Measurements from ENCODE around the gene INO80E. TPM values are rescaled to one million over a fixed set of nuclear protein-coding genes. Genes with fewer than 3 reads are reported as not detected.

Gene INO80E
- total and polyA plus RNA-seq, 10 donors = 47.9 to 93.3 (median 71.7) TPM

DNA sequence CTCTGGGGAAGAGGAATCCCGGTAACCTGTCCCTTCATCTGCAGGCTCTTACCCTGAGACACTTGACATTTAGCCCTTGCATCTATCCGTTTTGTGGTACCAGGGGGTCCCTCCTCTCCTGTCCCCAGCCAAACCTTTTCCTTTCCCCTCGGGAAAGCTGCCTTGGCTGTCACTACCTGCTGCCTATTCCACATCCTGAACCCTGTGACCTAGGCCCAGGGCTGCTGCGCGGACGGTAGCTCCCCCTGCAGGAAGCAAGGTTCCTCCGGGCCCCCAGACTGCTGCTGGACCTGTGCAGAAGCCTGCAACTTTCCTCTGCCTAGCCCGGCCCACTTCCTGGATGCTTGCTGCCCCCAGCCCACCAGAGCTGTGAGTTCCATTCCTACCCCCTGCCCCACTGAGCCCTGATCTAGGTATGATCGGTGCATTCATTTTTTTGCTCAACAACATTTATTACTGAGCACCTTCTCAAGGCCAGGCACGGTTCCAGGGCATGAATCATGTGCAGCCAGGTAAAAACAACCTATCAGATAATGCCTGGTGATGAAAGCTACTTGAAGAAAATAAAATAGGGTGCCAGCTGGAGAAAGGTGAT lies 59.0 kb downstream of the INO80E start:
- H3K4me1 ChIP-seq = peaks cover 6 to 37% (median 20%) of the 10 kb centered on the region in 6 donors
- H3K4me3 ChIP-seq = no peak overlapping the region
- no peaks in the 10 kb centered on the region for H3K36me3 ChIP-seq
- H3K27ac ChIP-seq = no peak overlapping the region
- intact Hi-C loops (cut with DNase I; ENCODE audit: low total_unique reads) = no loop called here
- TF ChIP-seq POLR2AphosphoS5 (IDR thresholded peaks at IDR 0.05) = no peak
- TF ChIP-seq, protein P1, sequence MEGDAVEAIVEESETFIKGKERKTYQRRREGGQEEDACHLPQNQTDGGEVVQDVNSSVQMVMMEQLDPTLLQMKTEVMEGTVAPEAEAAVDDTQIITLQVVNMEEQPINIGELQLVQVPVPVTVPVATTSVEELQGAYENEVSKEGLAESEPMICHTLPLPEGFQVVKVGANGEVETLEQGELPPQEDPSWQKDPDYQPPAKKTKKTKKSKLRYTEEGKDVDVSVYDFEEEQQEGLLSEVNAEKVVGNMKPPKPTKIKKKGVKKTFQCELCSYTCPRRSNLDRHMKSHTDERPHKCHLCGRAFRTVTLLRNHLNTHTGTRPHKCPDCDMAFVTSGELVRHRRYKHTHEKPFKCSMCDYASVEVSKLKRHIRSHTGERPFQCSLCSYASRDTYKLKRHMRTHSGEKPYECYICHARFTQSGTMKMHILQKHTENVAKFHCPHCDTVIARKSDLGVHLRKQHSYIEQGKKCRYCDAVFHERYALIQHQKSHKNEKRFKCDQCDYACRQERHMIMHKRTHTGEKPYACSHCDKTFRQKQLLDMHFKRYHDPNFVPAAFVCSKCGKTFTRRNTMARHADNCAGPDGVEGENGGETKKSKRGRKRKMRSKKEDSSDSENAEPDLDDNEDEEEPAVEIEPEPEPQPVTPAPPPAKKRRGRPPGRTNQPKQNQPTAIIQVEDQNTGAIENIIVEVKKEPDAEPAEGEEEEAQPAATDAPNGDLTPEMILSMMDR (IDR thresholded peaks at IDR 0.05 in 8 of 11, conservative IDR thresholded peaks at IDR 0.05 in 3 of 11) = peak in 9 of 11 experiments; percentile 14 to 61 (median 34)
- WGBS, 5 donors = 32 to 48% (median 38%) methylated on average over 7 to 10 of the region's 10 CpGs
- peak; percentile 81 for DNase-seq
- no peaks in the 10 kb centered on the region for H3K27me3 ChIP-seq (replicated peaks in 1 of 7)
- H3K9me3 ChIP-seq = no peaks in the 10 kb centered on the region

Other genes with a start within 250 kb of the INO80E start
- gene ZG16, start 218.0 kb upstream of the INO80E start, total RNA-seq = not detected
- under 1 TPM in 2 of 3 donors, not detected in 1; 0.06 to 0.07 TPM for gene ZG16, start 218.0 kb upstream of the INO80E start, polyA plus RNA-seq
- 10 to 100 TPM; 26.6 to 45.1 (median 36.2) TPM for gene KIF22, start 205.5 kb upstream of the INO80E start, total RNA-seq
- gene KIF22, start 205.5 kb upstream of the INO80E start, polyA plus RNA-seq = 10 to 100 TPM; 47.4 to 59.2 (median 56.4) TPM
- 100 to 1,000 TPM in 4 of 7 donors, 10 to 100 TPM in 3; 82.7 to 157 (median 125) TPM for gene MAZ, start 189.7 kb upstream of the INO80E start, total RNA-seq
- gene MAZ, start 189.7 kb upstream of the INO80E start, polyA plus RNA-seq = 100 to 1,000 TPM in 2 of 3 donors, 10 to 100 TPM in 1; 92.2 to 145 (median 100) TPM
- 1 to 10 TPM in 2 of 7 donors, under 1 TPM in 3, not detected in 2; 0.29 to 2.1 (median 0.77) TPM for gene PRRT2, start 184.0 kb upstream of the INO80E start, total RNA-seq
- under 1 TPM; 0.15 to 0.67 (median 0.22) TPM for gene PRRT2, start 184.0 kb upstream of the INO80E start, polyA plus RNA-seq
- gene PAGR1, start 180.1 kb upstream of the INO80E start, total RNA-seq = 10 to 100 TPM; 17.3 to 43.9 (median 23.6) TPM
- 10 to 100 TPM; 28.8 to 46.4 (median 37.9) TPM for gene PAGR1, start 180.1 kb upstream of the INO80E start, polyA plus RNA-seq
- gene MVP, start 175.8 kb upstream of the INO80E start, total RNA-seq = 100 to 1,000 TPM; 103 to 200 (median 160) TPM
- gene MVP, start 175.8 kb upstream of the INO80E start, polyA plus RNA-seq = 100 to 1,000 TPM in 1 of 3 donors, 10 to 100 TPM in 2; 72.3 to 153 (median 90.9) TPM
- gene CDIPT, start 133.0 kb upstream of the INO80E start, total RNA-seq = 10 to 100 TPM; 50.2 to 81.2 (median 68.9) TPM
- 10 to 100 TPM; 43.7 to 67.1 (median 53.1) TPM for gene CDIPT, start 133.0 kb upstream of the INO80E start, polyA plus RNA-seq
- gene SEZ6L2, start 96.7 kb upstream of the INO80E start, total RNA-seq = 1 to 10 TPM; 1.9 to 4.1 (median 2.7) TPM
- gene SEZ6L2, start 96.7 kb upstream of the INO80E start, polyA plus RNA-seq = 1 to 10 TPM in 1 of 3 donors, under 1 TPM in 2; 0.35 to 1.4 (median 0.54) TPM
- gene ASPHD1, start 95.8 kb upstream of the INO80E start, total RNA-seq = under 1 TPM in 3 of 7 donors, not detected in 4; 0.51 to 0.87 (median 0.66) TPM
- gene ASPHD1, start 95.8 kb upstream of the INO80E start, polyA plus RNA-seq = 1 to 10 TPM in 1 of 3 donors, under 1 TPM in 2; 0.28 to 1.6 (median 0.99) TPM
- 10 to 100 TPM; 20.7 to 59.3 (median 34.7) TPM for gene KCTD13, start 70.0 kb upstream of the INO80E start, total RNA-seq
- gene KCTD13, start 70.0 kb upstream of the INO80E start, polyA plus RNA-seq = 10 to 100 TPM; 11.2 to 18.9 (median 15.3) TPM
- 100 to 1,000 TPM in 5 of 7 donors, 10 to 100 TPM in 2; 89.3 to 135 (median 107) TPM for gene TMEM219, start 34.2 kb upstream of the INO80E start, total RNA-seq
- 100 to 1,000 TPM; 144 to 191 (median 155) TPM for gene TMEM219, start 34.2 kb upstream of the INO80E start, polyA plus RNA-seq
- gene TAOK2, start 22.4 kb upstream of the INO80E start, total RNA-seq = 10 to 100 TPM; 60.0 to 96.5 (median 78.6) TPM
- 10 to 100 TPM; 13.2 to 52.0 (median 18.5) TPM for gene TAOK2, start 22.4 kb upstream of the INO80E start, polyA plus RNA-seq
- 10 to 100 TPM in 6 of 7 donors, 1 to 10 TPM in 1; 10.0 to 17.7 (median 13.4) TPM for gene HIRIP3, start 624 bp upstream of the INO80E start, total RNA-seq
- gene HIRIP3, start 624 bp upstream of the INO80E start, polyA plus RNA-seq = 10 to 100 TPM; 12.5 to 16.1 (median 15.5) TPM
- gene DOC2A, start 14.8 kb downstream of the INO80E start, total RNA-seq = 1 to 10 TPM in 6 of 7 donors, under 1 TPM in 1; 0.74 to 4.2 (median 2.5) TPM
- gene DOC2A, start 14.8 kb downstream of the INO80E start, polyA plus RNA-seq = 1 to 10 TPM; 2.0 to 4.8 (median 2.3) TPM
- gene C16orf92, start 27.0 kb downstream of the INO80E start, total RNA-seq = not detected
- not detected for gene C16orf92, start 27.0 kb downstream of the INO80E start, polyA plus RNA-seq
- not detected for gene TLCD3B, start 35.0 kb downstream of the INO80E start, total RNA-seq
- gene TLCD3B, start 35.0 kb downstream of the INO80E start, polyA plus RNA-seq = under 1 TPM in 2 of 3 donors, not detected in 1; 0.09 to 0.10 TPM
- 100 to 1,000 TPM; 579 to 880 (median 622) TPM for gene ALDOA, start 69.5 kb downstream of the INO80E start, total RNA-seq
- gene ALDOA, start 69.5 kb downstream of the INO80E start, polyA plus RNA-seq = 100 to 1,000 TPM; 424 to 551 (median 496) TPM
- gene PPP4C, start 79.8 kb downstream of the INO80E start, total RNA-seq = 10 to 100 TPM; 43.9 to 88.6 (median 74.8) TPM
- 100 to 1,000 TPM in 1 of 3 donors, 10 to 100 TPM in 2; 73.0 to 128 (median 91.1) TPM for gene PPP4C, start 79.8 kb downstream of the INO80E start, polyA plus RNA-seq
- 1 to 10 TPM in 5 of 7 donors, under 1 TPM in 1, not detected in 1; 0.66 to 3.4 (median 2.2) TPM for gene TBX6, start 95.7 kb downstream of the INO80E start, total RNA-seq
- 1 to 10 TPM; 1.4 to 2.2 (median 1.6) TPM for gene TBX6, start 95.7 kb downstream of the INO80E start, polyA plus RNA-seq
- 100 to 1,000 TPM; 108 to 208 (median 127) TPM for gene YPEL3, start 100.0 kb downstream of the INO80E start, total RNA-seq
- gene YPEL3, start 100.0 kb downstream of the INO80E start, polyA plus RNA-seq = 100 to 1,000 TPM; 152 to 234 (median 223) TPM
- gene GDPD3, start 117.3 kb downstream of the INO80E start, total RNA-seq = 10 to 100 TPM in 4 of 7 donors, 1 to 10 TPM in 3; 4.3 to 15.2 (median 10.2) TPM
- 10 to 100 TPM in 2 of 3 donors, 1 to 10 TPM in 1; 5.1 to 18.0 (median 14.5) TPM for gene GDPD3, start 117.3 kb downstream of the INO80E start, polyA plus RNA-seq
- gene MAPK3, start 127.0 kb downstream of the INO80E start, total RNA-seq = 100 to 1,000 TPM in 1 of 7 donors, 10 to 100 TPM in 6; 42.3 to 117 (median 93.0) TPM
- gene MAPK3, start 127.0 kb downstream of the INO80E start, polyA plus RNA-seq = 10 to 100 TPM; 28.3 to 61.4 (median 32.8) TPM
- 100 to 1,000 TPM; 346 to 602 (median 413) TPM for gene CORO1A, start 187.4 kb downstream of the INO80E start, total RNA-seq
- 100 to 1,000 TPM; 667 to 757 (median 675) TPM for gene CORO1A, start 187.4 kb downstream of the INO80E start, polyA plus RNA-seq
- gene BOLA2B, start 197.4 kb downstream of the INO80E start, total RNA-seq = 100 to 1,000 TPM in 4 of 7 donors, 10 to 100 TPM in 3; 51.0 to 391 (median 105) TPM
- gene BOLA2B, start 197.4 kb downstream of the INO80E start, polyA plus RNA-seq = 100 to 1,000 TPM; 262 to 413 (median 307) TPM
- 10 to 100 TPM; 49.0 to 91.4 (median 67.6) TPM for gene SLX1A, start 197.6 kb downstream of the INO80E start, total RNA-seq
- 10 to 100 TPM; 73.6 to 77.2 (median 75.1) TPM for gene SLX1A, start 197.6 kb downstream of the INO80E start, polyA plus RNA-seq
- gene SULT1A3, start 203.0 kb downstream of the INO80E start, total RNA-seq = 10 to 100 TPM; 15.1 to 33.8 (median 20.4) TPM
- 100 to 1,000 TPM in 1 of 3 donors, 10 to 100 TPM in 2; 45.7 to 120 (median 74.1) TPM for gene SULT1A3, start 203.0 kb downstream of the INO80E start, polyA plus RNA-seq